Iris pigment epithelial cell (primary cell): Measurements from ENCODE around the gene TMCC1.
"Not testable (repeated sequence)": the region's sequence is repeated elsewhere in the genome, so short reads cannot be mapped to it uniquely, and the experiment has no call there.

Experiments
- DNase-seq: peaks from one replicate; pipeline ENCODE4 v3.0.0-alpha.2; 2011; ENCODE audit warnings: low read depth

The TMCC1 gene

GRCh38 chr3:129893581-129894070 is at the start of gene TMCC1:
TSS of gene TMCC1 (minus strand) at chr3:129893711.
- DNase-seq = peak; percentile 76

DNA sequence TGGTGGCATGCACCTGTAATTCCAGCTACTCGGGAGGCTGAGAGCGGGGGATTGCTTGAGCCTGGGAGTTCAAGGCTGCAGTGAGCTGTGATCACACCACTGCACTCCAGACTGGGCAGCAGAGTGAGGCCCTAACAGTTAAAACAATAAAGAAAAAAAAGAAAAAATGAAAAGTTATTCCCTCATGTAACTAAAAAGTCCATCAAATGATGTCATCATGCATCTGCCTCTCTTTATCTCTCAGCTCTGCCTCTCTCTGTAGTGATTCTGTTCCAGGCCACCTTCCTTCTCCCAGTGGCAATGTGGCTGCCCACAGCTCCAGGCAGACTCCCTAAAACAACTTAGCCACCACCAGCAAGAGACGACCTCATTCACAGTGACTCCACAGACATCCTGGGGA is 49.5 kb upstream of the TMCC1 start:
- no peak for DNase-seq

DNA sequence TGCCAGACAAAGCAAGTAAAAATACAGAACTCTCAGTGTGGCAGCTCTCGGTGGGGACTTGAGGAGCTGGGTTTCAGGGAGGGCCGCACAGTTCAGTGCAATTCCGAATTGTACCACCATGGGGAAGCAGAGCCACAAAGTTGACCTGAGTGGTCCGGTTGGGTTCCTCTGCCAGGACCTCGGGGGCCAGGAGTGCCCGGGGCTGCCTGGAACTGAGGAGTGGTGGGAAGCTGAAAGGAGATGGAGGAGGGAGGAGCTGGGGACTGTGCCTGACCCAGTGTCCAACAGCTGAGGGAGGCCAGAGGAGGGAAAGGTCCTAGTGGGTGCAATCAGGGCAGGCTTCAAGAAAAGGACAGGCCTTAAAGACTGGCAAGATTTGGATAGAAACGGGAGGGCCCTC is 48.8 kb upstream of the TMCC1 start:
- DNase-seq = peak; percentile 57

DNA sequence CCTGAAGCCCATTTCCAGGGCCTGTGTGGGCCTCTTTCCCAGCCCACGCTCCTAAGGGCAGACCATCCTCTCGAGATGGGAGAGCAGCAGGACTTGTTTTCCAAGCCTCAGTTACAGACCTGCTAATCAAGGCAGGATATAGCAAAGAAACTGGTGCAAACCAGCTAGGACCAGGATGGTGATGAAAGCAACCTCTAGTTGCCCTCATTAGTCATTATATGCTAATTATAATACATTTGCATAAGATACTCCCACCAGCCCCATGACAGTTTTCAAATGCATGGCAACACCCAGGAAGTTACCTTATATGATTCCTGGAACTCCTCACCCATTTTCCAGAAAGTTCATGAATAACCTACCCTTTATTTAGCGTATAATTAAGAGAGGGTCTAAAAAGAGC is 46.6 kb upstream of the TMCC1 start:
- no peak for DNase-seq

DNA sequence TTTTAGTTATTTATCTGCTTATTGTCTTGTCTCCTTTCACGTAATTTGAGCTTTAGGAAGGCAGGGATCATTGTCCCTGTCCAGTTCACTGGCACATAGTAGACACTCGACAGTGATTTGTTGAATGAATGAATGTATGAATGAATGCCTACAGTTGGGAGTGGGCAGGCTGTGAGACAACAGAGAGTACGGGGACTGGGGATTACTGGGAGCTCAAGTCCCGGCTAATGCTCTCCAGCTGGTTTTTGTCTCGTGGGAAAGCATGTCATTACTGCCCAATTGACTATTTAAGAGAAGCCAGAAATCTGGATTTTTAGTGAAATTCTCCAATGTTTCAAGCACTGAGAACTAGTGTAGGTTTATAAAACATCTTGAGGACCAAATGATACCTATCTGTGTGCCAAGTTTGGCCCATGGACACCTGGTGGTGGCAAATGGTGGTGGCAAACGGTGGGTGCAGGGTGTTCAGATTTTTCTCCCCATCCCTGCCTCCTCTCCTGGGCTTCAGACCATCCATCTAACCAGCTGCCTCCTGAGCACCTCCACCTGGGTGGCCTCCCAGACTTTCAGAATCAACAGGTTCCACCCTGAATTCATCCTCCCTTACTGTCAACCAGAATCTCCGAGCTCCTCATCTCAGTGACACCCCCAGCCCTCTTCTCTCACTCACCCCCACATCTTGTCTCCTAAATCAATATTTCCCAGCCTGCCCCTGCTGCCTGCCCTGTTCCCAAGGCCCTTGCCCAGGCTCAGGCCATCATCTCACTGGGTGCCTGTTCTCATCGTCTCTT is 44.8 kb upstream of the TMCC1 start:
- no peak for DNase-seq

DNA sequence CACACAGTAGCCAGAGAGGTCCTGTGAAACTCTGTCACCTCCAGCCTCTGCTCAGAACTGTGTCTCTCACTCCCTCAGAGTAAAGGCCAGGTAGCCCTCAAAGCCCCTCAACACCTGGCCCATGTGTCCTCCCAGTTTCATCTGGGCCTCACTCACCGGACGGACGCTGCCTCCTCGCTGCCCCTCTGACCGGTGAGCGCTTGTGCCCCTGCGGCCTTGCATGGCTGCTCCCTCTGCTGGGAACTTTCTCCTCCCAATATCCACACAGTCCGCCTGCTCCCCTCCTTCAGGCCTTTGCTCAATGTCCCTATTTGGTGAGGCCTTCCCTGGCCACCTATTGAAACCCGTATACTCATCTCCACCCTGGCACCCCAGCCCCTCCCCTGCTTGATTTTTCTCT is 44.2 kb upstream of the TMCC1 start:
- DNase-seq = no peak

DNA sequence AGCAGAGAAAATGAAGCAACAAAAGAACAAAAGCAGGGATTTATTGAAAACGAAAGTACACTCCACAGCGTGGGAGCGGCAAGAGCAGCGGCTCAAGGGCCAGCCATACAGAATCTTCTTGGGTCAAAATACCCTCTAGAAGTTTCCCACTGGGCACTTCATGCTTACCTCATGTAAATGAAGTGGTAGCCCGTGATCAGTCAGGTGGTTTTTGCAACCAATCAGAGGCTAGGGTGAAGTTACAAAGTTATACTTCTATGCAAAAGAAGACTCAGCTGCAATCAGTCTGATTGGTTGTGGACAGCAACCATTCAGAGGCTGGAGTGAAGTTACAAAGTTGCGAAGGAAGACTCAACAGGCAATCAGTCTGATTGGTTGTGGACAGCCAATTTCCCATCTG is 43.2 kb upstream of the TMCC1 start:
- DNase-seq = peak; percentile 41

DNA sequence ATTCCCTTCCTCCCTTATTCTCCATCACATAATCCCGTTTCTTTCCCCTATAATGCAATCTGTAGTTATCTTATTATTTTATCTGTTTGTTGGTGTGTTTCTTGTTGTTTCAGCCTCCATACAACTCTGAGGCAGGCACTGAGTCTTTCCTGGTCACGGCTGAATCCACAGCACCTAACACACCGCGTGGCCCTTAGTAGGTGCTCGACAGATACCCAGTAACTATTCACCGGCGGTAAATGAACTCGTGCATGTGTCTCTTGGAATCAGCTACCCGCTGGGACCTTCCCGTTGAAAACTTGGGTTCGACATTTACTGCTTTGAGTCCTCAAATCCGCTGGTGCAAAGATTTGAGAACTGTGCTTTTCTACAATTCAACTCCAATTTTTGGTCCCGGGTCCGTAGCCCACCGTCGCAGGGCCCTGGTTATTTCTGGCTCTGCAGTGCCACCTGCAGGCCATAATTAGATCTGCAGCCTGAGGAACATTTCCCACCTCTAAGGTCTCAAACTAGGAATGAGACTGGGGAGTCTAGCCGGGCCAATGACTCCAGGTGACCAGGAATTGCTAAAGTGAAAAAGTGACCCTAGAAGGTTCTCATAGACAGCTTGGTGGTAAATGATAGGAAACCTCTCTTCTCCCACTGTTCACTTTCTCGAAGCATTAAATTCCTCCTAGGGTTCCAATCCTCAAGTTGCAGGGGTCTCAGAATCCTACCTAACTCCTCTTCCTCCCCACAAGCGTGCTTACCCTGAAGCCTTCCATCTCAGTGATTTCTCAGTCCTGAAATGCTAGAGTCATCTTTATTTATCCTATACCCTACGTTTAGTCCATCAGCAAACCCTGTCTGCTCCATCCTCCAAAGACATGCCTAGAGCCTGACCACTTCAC is 41.0 kb upstream of the TMCC1 start:
- DNase-seq = peak; percentile 8

DNA sequence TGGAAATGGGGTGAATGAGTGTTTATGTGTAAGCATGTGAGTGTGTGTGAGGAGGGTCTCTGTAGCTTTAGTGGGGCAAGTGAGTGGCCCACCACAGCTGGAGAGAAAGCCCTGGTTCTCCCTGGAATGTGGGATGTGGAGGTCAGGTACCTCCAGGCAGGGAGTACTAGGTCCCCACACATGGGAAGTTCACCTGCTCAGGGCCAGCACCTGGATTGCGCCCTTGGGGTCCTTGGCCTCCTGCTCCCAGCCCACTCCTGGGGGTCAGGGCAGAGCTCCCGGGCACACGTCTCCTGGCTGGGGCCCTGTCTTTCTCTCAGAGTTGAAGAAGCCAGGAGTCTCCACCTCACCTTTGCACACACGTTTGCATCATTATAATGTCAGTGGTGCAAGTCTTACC is 40.0 kb upstream of the TMCC1 start:
- no peak for DNase-seq

- no peak for DNase-seq
Measured at GRCh38 chr3:129929383-129929782, 35.9 kb upstream of the TMCC1 start.

DNA sequence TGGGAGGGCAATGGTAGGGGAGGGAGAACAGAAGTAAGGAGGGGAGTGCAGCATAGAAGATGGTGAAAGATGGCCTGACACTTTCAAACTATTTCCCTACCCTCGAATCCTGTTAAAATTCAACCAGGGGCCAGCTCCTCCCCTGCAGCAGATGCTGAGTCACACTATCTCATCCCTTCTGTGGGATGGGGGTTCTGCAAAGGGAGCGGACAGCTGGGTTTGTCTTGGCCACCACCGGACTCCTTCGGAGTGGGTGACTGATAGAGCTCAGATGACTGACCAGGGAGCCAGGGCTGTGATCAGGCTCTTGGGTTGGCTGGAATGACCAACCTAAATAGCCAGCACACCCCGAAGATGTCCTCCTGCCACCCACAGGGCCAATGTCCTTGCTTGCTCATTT is 33.6 kb upstream of the TMCC1 start:
- DNase-seq = no peak

GRCh38 chr3:129919806-129920205 is 26.3 kb upstream of the TMCC1 start:
- no peak for DNase-seq

DNA sequence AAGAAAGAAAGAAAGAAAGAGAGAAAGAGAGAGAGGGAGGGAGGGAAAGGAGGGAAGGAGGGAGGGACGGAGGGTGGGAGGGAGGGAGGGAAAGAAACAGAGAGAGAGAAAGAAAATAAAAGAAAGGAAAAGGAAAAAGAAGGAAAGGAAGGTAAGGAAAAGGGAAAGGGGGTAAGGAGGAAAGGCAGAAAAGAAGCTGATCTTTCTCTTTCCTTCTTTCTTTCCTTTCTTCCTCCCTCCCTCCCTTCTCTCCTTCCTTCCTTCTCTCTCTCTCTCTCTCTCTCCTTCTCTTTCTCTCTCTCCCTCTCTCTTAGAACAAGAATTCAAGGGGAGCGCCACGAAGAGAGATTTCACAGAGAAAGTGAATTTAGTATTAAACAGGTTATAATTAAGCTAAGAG is 25.8 kb upstream of the TMCC1 start:
- no peak for DNase-seq

GRCh38 chr3:129918461-129918860 is 24.9 kb upstream of the TMCC1 start:
- no peak for DNase-seq

- DNase-seq = no peak
Measured at GRCh38 chr3:129917423-129918007, 24.0 kb upstream of the TMCC1 start.

DNA sequence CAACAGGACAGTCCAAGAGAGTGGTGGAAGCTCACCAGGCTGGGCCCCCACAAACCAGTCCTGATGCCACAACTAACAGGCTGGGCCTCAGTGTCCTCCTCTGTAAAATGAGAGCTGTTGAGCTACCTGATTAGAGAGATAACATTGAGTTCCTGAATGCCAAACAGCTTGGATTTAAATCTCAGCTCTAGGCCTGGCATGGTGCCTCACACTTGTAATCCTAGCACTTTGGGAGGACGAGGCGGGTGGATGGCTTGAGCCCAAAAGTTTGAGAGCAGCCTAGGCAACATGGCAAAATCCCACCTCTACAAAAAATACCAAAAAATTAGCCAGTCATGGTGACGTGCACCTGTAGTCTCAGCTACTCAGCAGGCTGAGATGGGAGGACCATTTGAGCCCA is 20.1 kb upstream of the TMCC1 start:
- DNase-seq = no peak

- no peak for DNase-seq
Measured at GRCh38 chr3:129911261-129911861, 17.9 kb upstream of the TMCC1 start.

DNA sequence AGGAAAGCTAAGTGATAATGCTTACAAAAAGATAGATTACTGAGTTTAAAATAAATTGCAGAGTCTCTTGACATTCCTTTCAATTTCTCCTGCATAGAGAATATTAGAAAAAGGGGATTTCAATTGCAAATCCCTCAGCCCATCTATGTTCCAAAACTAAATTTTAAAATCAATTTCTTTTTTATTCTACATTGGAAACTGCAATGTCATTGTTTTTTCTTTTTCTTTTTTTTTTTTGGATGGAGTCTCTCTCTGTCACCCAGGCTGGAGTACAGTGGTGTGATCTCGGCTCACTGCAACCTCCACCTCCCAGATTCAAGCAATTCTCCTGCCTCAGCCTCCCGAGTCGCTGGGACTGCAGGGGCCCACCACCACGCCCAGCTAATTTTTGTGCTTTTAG is 15.7 kb upstream of the TMCC1 start:
- DNase-seq = not testable (repeated sequence)

DNA sequence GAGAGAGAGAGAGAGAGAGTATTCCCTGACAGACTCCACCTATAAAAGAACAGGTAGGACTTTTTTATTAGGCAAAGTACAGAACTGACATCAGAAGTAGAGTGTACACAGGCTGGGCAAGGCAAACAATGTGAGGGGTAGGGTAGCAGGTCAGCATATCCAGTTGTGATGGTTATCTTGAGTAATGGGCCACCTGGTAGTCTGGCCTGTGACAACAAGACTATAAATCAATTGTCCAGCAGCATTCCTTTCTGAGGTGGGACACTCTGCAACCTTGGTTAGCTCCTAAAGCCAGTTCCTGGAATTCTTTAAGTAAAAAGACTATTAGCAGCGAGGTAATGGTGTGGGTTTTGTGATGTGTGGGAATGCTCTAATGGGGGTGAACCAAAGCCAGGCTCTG is 14.9 kb upstream of the TMCC1 start:
- DNase-seq = no peak

GRCh38 chr3:129901272-129901671 is 7.8 kb upstream of the TMCC1 start:
- DNase-seq = not testable (repeated sequence)

DNA sequence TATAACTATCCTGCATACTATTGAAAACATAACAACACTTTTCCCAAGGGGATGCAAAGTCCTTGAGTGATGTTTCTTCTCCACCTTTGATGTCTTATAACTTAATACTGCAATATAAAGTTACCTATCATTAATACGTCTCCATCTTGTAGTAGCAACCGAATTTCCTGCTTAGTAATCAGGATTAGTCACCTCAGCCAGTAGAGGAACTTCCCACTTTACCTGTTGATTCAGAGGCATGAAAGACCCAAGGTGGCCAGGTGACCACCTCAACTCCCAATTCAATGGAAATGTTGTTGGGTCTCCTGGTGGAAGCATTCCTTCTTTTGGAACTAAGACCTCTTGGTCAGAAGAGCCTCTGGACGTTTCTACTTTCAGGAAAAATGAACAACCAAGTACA is 3.5 kb upstream of the TMCC1 start:
- no peak for DNase-seq

DNA sequence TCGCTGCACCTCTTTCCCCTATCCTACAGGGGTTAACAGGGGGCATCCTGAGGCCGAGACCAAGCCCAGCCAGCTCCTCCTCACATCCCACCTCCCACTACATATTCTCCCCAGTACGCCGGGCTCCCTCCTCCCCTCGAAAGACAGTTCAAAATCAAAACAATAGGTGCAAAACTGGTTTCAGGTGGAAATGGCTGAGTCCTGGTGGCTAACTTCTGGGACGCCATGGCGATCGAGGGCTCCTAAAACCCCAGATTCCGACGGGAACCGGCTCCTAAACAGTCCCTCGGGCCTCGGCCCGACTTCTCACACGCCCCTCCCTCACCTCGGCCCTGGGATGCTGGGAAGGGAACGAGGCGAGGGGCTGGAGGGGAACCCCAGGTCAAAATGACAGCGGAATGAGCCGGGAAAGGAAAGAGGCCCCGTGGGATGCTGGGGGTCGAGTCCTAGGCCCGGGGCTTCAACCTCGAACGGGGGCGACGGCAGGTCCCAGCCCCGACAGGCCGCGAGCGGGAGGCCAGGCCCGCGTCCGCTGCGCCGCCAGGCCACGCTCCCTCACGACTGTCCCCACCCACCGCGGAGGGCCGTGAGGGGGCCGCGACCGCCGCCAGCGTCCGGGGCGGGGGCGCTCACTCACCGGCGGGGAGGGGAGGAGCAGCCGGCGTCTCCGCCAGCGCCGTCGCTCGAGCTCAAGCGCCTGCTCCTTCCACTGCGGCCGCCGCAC is 492 bp downstream of the TMCC1 start:
- no peak for DNase-seq
